Cardiac fibroblast (primary cell): ENCODE results near the gene SEZ6.

Experiments
- DNase-seq, 2 donors: peaks; one replicate each; pipeline versions ENCODE4 v3.0.0 to v3.0.0-alpha.2; 2010; ENCODE audit warnings: low read depth in 2 of 2
- H3K4me3 ChIP-seq, 2 donors: replicated peaks in 1 of 2; 1 replicate in 1 of 2; 2 replicates in 1 of 2; pipeline ENCODE4 v1.5.1; 2011; ENCODE audit warnings: low read depth in 2 of 2, low read length in 2 of 2, mild to moderate bottlenecking in 2 of 2, moderate library complexity in 1 of 2
- CTCF ChIP-seq: IDR thresholded peaks from one replicate; pipeline ENCODE4 v1.5.1; 2011; ENCODE audit warnings: low read depth, mild to moderate bottlenecking, low read length, inconsistent platforms

The SEZ6 gene

GRCh38 chr17:28917029-28917428 is 88.8 kb downstream of the SEZ6 start:
- H3K4me3 ChIP-seq: no peak overlapping the region
- no peak for TF ChIP-seq CTCF
- DNase-seq: no peak

GRCh38 chr17:28916302-28916934 is 89.4 kb downstream of the SEZ6 start:
- H3K4me3 ChIP-seq: no peak overlapping the region
- peak; percentile 58 for TF ChIP-seq CTCF
- DNase-seq: peak; percentile 60 to 66

DNA sequence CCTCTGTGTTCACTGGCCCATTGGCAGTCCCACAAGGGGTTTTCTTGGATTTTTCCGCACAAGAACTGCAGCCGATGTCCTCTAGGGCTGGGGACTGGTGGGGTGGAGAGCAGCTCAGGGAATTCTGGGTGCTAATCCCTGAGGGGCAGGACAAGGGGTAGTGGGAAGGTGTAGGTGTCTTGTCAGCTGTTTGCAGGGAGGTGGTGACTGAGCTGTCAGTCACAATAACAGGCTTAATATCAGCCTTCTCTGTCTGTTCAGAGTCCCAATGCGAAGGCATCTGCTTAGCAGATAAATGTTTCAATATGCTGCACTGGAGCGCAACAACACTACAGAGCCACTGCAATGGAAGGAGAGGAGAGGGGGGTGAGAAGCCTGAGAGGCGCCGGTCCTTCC is 92.9 kb downstream of the SEZ6 start:
- no peak for TF ChIP-seq CTCF
- no peak for DNase-seq
- H3K4me3 ChIP-seq: no peak overlapping the region

- no peak overlapping the region for H3K4me3 ChIP-seq
- TF ChIP-seq CTCF: peak; percentile 30
- no peak for DNase-seq
Measured at GRCh38 chr17:28912281-28912937, 93.4 kb downstream of the SEZ6 start.

- no peak for TF ChIP-seq CTCF
- no peak for DNase-seq
- no peak overlapping the region for H3K4me3 ChIP-seq
Measured at GRCh38 chr17:28911411-28912045, 94.3 kb downstream of the SEZ6 start.

DNA sequence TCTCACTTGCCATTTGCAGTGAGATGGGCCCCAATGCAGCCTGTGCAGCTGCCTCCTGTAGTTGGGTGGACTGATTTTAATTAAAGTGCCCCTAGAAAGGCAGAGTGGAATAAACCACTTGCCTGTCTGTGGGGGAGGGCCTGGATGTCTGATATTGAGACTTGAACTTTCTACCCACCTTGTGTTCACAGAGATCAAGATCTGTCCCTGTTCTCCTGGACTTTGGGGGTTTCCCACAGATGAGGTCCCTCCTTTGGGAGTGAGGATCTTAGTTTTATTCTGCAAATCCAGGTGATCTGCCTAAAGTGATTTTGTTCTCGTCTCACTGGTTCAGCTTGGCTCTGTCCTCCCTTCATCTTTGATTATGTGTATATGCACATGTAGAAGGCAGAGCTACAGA is 95.3 kb downstream of the SEZ6 start:
- no peak for DNase-seq
- TF ChIP-seq CTCF: no peak

More for the DNA sequence above, 95.3 kb downstream of the SEZ6 start:
- no peak overlapping the region for H3K4me3 ChIP-seq
